Glutamatergic neuron (in vitro differentiated cells): ENCODE data around the gene MRPL14. TPM values are rescaled to one million over a fixed set of nuclear protein-coding genes. Genes with fewer than 3 reads are reported as not detected.

Experiments used
- DNase-seq: peaks from one replicate; pipeline ENCODE4 v3.0.0; 2022
- H3K27ac Mint-ChIP-seq: one replicate; pipeline ENCODE4 v1.8.0; 2020; ENCODE audit warnings: mild to moderate bottlenecking, mixed read lengths, inconsistent platforms; ENCODE audit not compliant: unreplicated experiment
- H3K27me3 Mint-ChIP-seq: one replicate; pipeline ENCODE4 v1.8.0; 2020; ENCODE audit warnings: mild to moderate bottlenecking, moderate library complexity, mixed read lengths, inconsistent platforms; ENCODE audit not compliant: unreplicated experiment
- H3K36me3 Mint-ChIP-seq: one replicate; pipeline ENCODE4 v1.8.0; 2020; ENCODE audit warnings: mild to moderate bottlenecking, mixed read lengths, inconsistent platforms; ENCODE audit not compliant: unreplicated experiment
- H3K4me1 Mint-ChIP-seq: one replicate; pipeline ENCODE4 v1.8.0; 2020; ENCODE audit warnings: mild to moderate bottlenecking, low read depth, mixed read lengths, inconsistent platforms; ENCODE audit not compliant: unreplicated experiment
- H3K4me3 Mint-ChIP-seq: one replicate; pipeline ENCODE4 v1.8.0; 2020; ENCODE audit warnings: mild to moderate bottlenecking, mixed read lengths, inconsistent platforms; ENCODE audit not compliant: unreplicated experiment
- H3K9me3 Mint-ChIP-seq: one replicate; pipeline ENCODE4 v1.8.0; 2020; ENCODE audit warnings: mild to moderate bottlenecking, moderate library complexity, mixed read lengths, inconsistent platforms; ENCODE audit not compliant: unreplicated experiment
- CTCF ChIP-seq: fragments of 200-600 bp; sonication (generic); IDR thresholded peaks from one replicate; pipeline ENCODE4 v1.5.0; 2021; ENCODE audit not compliant: partially characterized antibody, unreplicated experiment
- total RNA-seq: library from RNA; stranded (reverse); fragmentation: NEBNext Ultra II Directional; extraction: Animal tissue kit (Norgen Biotek cat#: 25700); gene quantifications from one replicate; pipeline ENCODE4 v1.2.1, GENCODE V29; 2021; ENCODE audit not compliant: unreplicated experiment

The MRPL14 gene
- total RNA-seq, 1 donor from 2014 or later = 31.7 TPM

GRCh38 chr6:44108471-44108870 is 18.8 kb downstream of the MRPL14 start:
- H3K4me1 Mint-ChIP-seq = peaks cover 3% of the 10 kb centered on the region
- H3K27me3 Mint-ChIP-seq = no peaks in the 10 kb centered on the region
- DNase-seq = no peak
- TF ChIP-seq CTCF = no peak
- H3K36me3 Mint-ChIP-seq = no peaks in the 10 kb centered on the region
- H3K27ac Mint-ChIP-seq = no peak overlapping the region
- H3K9me3 Mint-ChIP-seq = no peaks in the 10 kb centered on the region
- H3K4me3 Mint-ChIP-seq = no peak overlapping the region

GRCh38 chr6:44107017-44107416 is 20.2 kb downstream of the MRPL14 start:
- H3K4me1 Mint-ChIP-seq = peaks cover 5% of the 10 kb centered on the region
- no peaks in the 10 kb centered on the region for H3K27me3 Mint-ChIP-seq
- no peaks in the 10 kb centered on the region for H3K9me3 Mint-ChIP-seq
- TF ChIP-seq CTCF = no peak
- no peak overlapping the region for H3K27ac Mint-ChIP-seq
- no peak for DNase-seq
- no peaks in the 10 kb centered on the region for H3K36me3 Mint-ChIP-seq
- H3K4me3 Mint-ChIP-seq = no peak overlapping the region

GRCh38 chr6:44105993-44106740 is 21.1 kb downstream of the MRPL14 start:
- no peak for DNase-seq
- TF ChIP-seq CTCF = no peak
- H3K4me3 Mint-ChIP-seq = no peak overlapping the region
- H3K27me3 Mint-ChIP-seq = no peaks in the 10 kb centered on the region
- no peaks in the 10 kb centered on the region for H3K36me3 Mint-ChIP-seq
- peaks cover 5% of the 10 kb centered on the region for H3K4me1 Mint-ChIP-seq
- peak overlapping the region; percentile 64 for H3K27ac Mint-ChIP-seq
- H3K9me3 Mint-ChIP-seq = no peaks in the 10 kb centered on the region

GRCh38 chr6:44105146-44105545 is 22.1 kb downstream of the MRPL14 start:
- Mint-ChIP-seq H3K27ac (no peak overlapping the region), H3K27me3 (no peaks in the 10 kb centered on the region), H3K4me1 (peaks cover 5% of the 10 kb centered on the region), H3K9me3 (no peaks in the 10 kb centered on the region), H3K4me3 (no peak overlapping the region), H3K36me3 (no peaks in the 10 kb centered on the region)
- no peak for DNase-seq
- TF ChIP-seq CTCF = no peak

- TF ChIP-seq CTCF = no peak
- no peaks in the 10 kb centered on the region for H3K9me3 Mint-ChIP-seq
- DNase-seq = no peak
- H3K27me3 Mint-ChIP-seq = no peaks in the 10 kb centered on the region
- H3K4me1 Mint-ChIP-seq = peaks cover 2% of the 10 kb centered on the region
- H3K4me3 Mint-ChIP-seq = no peak overlapping the region
- H3K27ac Mint-ChIP-seq = no peak overlapping the region
- H3K36me3 Mint-ChIP-seq = no peaks in the 10 kb centered on the region
Observed at GRCh38 chr6:44104481-44105021, 22.7 kb downstream of the MRPL14 start.
